A204.1 (cell line): Measurements from ENCODE around the gene TXNIP.

Source experiments
- FAIRE-seq: peaks from 2 replicates; lab custom pipeline; 2012; peaks lifted over from hg19 to GRCh38; lab: Jason Lieb, UNC

TXNIP gene

GRCh38 chr1:145985129-145985501 is 11.3 kb downstream of the TXNIP start:
- no peak for FAIRE-seq

GRCh38 chr1:145983960-145984830 is 12.2 kb downstream of the TXNIP start:
- no peak for FAIRE-seq

GRCh38 chr1:145983206-145983675 is 13.1 kb downstream of the TXNIP start:
- no peak for FAIRE-seq

GRCh38 chr1:145982010-145982723 is 14.2 kb downstream of the TXNIP start:
- no peak for FAIRE-seq

GRCh38 chr1:145980457-145980994 is 15.9 kb downstream of the TXNIP start:
- no peak for FAIRE-seq

GRCh38 chr1:145979746-145980456 is 16.5 kb downstream of the TXNIP start:
- no peak for FAIRE-seq

GRCh38 chr1:145978854-145979745 is 17.3 kb downstream of the TXNIP start:
- no peak for FAIRE-seq

GRCh38 chr1:145978471-145978853 is 17.9 kb downstream of the TXNIP start:
- no peak for FAIRE-seq

- no peak for FAIRE-seq
Observed at GRCh38 chr1:145977486-145978470, 18.6 kb downstream of the TXNIP start.

- no peak for FAIRE-seq
Observed at GRCh38 chr1:145977016-145977415, 19.4 kb downstream of the TXNIP start.

- FAIRE-seq: no peak
Observed at GRCh38 chr1:145975216-145975615, 21.2 kb downstream of the TXNIP start.

GRCh38 chr1:145974721-145975120 is 21.7 kb downstream of the TXNIP start:
- FAIRE-seq: no peak

- FAIRE-seq: no peak
Observed at GRCh38 chr1:145972580-145972979, 23.8 kb downstream of the TXNIP start.

GRCh38 chr1:145967288-145967687 is 29.1 kb downstream of the TXNIP start:
- FAIRE-seq: no peak

- no peak for FAIRE-seq
Observed at GRCh38 chr1:145965119-145965744, 31.1 kb downstream of the TXNIP start.

GRCh38 chr1:145964328-145965118 is 31.9 kb downstream of the TXNIP start, which contains the start of the genes ANKRD34A and POLR3GL:
Gene ANKRD34A (minus strand): TSS chr1:145964575. CDS start chr1:145961759, 2,816 bp downstream.
Gene POLR3GL (plus strand): TSS chr1:145964690. CDS start chr1:145974866, 10,176 bp downstream.
- peak; percentile 96 for FAIRE-seq

- no peak for FAIRE-seq
Observed at GRCh38 chr1:145963265-145964019, 32.9 kb downstream of the TXNIP start.
